ENCODE measurements around the gene CLTCL1. TPM values are rescaled to one million over a fixed set of nuclear protein-coding genes. Genes with fewer than 3 reads are reported as not detected.
A peak's percentile ranks its signal among the peaks of the same experiment; 100 is the strongest.
"Not testable (repeated sequence)": the region's sequence is repeated elsewhere in the genome, so short reads cannot be mapped to it uniquely, and the experiment has no call there.

Gene CLTCL1
- polyA plus RNA-seq, 3 donors = 4.8 to 8.4 (median 5.4) TPM

- no peak for DNase-seq
Measured at GRCh38 chr22:19218541-19219233, 72.8 kb downstream of the CLTCL1 start.

- DNase-seq = no peak
Measured at GRCh38 chr22:19216579-19216978, 74.9 kb downstream of the CLTCL1 start.

- DNase-seq = no peak
Measured at GRCh38 chr22:19215360-19215759, 76.2 kb downstream of the CLTCL1 start.

GRCh38 chr22:19214078-19214473, 77.4 kb downstream of the CLTCL1 start:
- DNase-seq = peak; percentile 21

GRCh38 chr22:19213442-19214077, 78.0 kb downstream of the CLTCL1 start:
- no peak for DNase-seq

GRCh38 chr22:19213001-19213400, 78.5 kb downstream of the CLTCL1 start:
- DNase-seq = no peak

GRCh38 chr22:19212302-19212870, 79.1 kb downstream of the CLTCL1 start:
- no peak for DNase-seq

- DNase-seq = no peak
Measured at GRCh38 chr22:19210188-19210587, 81.3 kb downstream of the CLTCL1 start.

GRCh38 chr22:19208287-19208847, 83.2 kb downstream of the CLTCL1 start:
- no peak for DNase-seq

- no peak for DNase-seq
Measured at GRCh38 chr22:19207884-19208283, 83.6 kb downstream of the CLTCL1 start.

GRCh38 chr22:19207401-19207808, 84.1 kb downstream of the CLTCL1 start:
- DNase-seq = no peak

- no peak for DNase-seq
Measured at GRCh38 chr22:19206287-19206686, 85.2 kb downstream of the CLTCL1 start.

GRCh38 chr22:19204640-19205039, 86.9 kb downstream of the CLTCL1 start:
- DNase-seq = no peak

- DNase-seq = no peak
Measured at GRCh38 chr22:19203834-19204233, 87.7 kb downstream of the CLTCL1 start.

GRCh38 chr22:19202799-19203186, 88.7 kb downstream of the CLTCL1 start:
- DNase-seq = not testable (repeated sequence)

- no peak for DNase-seq
Measured at GRCh38 chr22:19201869-19202798, 89.4 kb downstream of the CLTCL1 start.

- DNase-seq = no peak
Measured at GRCh38 chr22:19201130-19201868, 90.2 kb downstream of the CLTCL1 start.

- DNase-seq = no peak
Measured at GRCh38 chr22:19199479-19199878, 92.0 kb downstream of the CLTCL1 start.

GRCh38 chr22:19197997-19198865, 93.3 kb downstream of the CLTCL1 start:
- no peak for DNase-seq

Data from renal pelvis (tissue), 4 donors.